ENCODE measurements around the gene NTRK3. TPM values are rescaled to one million over a fixed set of nuclear protein-coding genes. Genes with fewer than 3 reads are reported as not detected.

Gene NTRK3
- total and polyA plus RNA-seq, 2 donors (not counting 3 experiments of a cell fraction or from before 2014, with no cell fraction given): not detected

GRCh38 chr15:87940768-87941167 is 315.8 kb downstream of the NTRK3 start:
- no peaks in the 10 kb centered on the region for H3K9me1 ChIP-seq (replicated peaks; ENCODE audit: control insufficient read depth, extremely low read depth, insufficient read depth, low read length)
- H4K20me1 ChIP-seq (replicated peaks; ENCODE audit: control insufficient read depth, extremely low read depth, insufficient read depth, low read length): no peaks in the 10 kb centered on the region
- H2AFZ ChIP-seq (ENCODE audit: low read depth, low read length): no peak overlapping the region
- BruUV-seq (replicated peaks): no TSS peak
- H3K9ac ChIP-seq (replicated peaks; ENCODE audit: extremely low read depth, insufficient read depth, low read length): no peak overlapping the region
- H3K27me3 ChIP-seq (ENCODE audit: control insufficient read depth in 2 of 2, insufficient read depth in 2 of 2, low read length in 2 of 2): no peaks in the 10 kb centered on the region
- H3K27ac ChIP-seq (ENCODE audit: insufficient read depth, low read depth, low read length): no peak overlapping the region
- TF ChIP-seq GATA2 (IDR thresholded peaks at IDR 0.05; ENCODE audit: insufficient read depth, insufficient read length, low read depth, low read length) (no peak), POLR2A (IDR thresholded peaks at IDR 0.05; ENCODE audit: low read depth, low read length) (no peak), MYC (IDR thresholded peaks at IDR 0.05; ENCODE audit: low read depth, low read length) (no peak), FOS (IDR thresholded peaks at IDR 0.05; ENCODE audit: borderline replicate concordance, insufficient read depth, low read length) (no peak), MAX (IDR thresholded peaks at IDR 0.05; ENCODE audit: insufficient read depth, insufficient read length) (no peak), EZH2 (IDR thresholded peaks at IDR 0.05; ENCODE audit: borderline replicate concordance, low read depth, low read length, severe bottlenecking) (no peak), POLR2AphosphoS5 (IDR thresholded peaks at IDR 0.05; ENCODE audit: insufficient read depth, low read depth, low read length) (no peak), JUN (IDR thresholded peaks at IDR 0.05; ENCODE audit: borderline replicate concordance, insufficient read depth, insufficient read length, low read depth) (no peak), CTCF (IDR thresholded peaks at IDR 0.05; ENCODE audit: extremely low read depth in 1 of 2, insufficient read depth in 1 of 2, low read depth in 1 of 2, low read length in 2 of 2) (no peak)
- dilution Hi-C loops (cut with MboI; ENCODE audit: extremely low pct_ligation_motif_present, low sequenced_read_pairs): no loop called here
- FAIRE-seq: no peak
- H3K4me1 ChIP-seq (ENCODE audit: control insufficient read depth, extremely low read depth, insufficient read depth, low read length): no peaks in the 10 kb centered on the region
- no peaks in the 10 kb centered on the region for H3K9me3 ChIP-seq (replicated peaks; ENCODE audit: control insufficient read depth, insufficient read depth, low read length)
- no peak overlapping the region for H3K4me3 ChIP-seq (replicated peaks in 1 of 3; ENCODE audit: insufficient read depth in 1 of 3, low read depth in 1 of 3, low read length in 3 of 3)
- no peak for DNase-seq (ENCODE audit: low read depth, low spot score)
- CTCF ChIA-PET: no interaction called here
- H3K4me2 ChIP-seq (ENCODE audit: insufficient read depth, low read length): no peak overlapping the region
- H3K79me2 ChIP-seq (ENCODE audit: control insufficient read depth, insufficient read depth, low read length): no peaks in the 10 kb centered on the region
- POLR2A ChIA-PET: no interaction called here
- intact Hi-C loops (cut with micrococcal nuclease): no loop called here
- H3K36me3 ChIP-seq (ENCODE audit: control insufficient read depth in 2 of 2, extremely low read depth in 1 of 2, insufficient read depth in 2 of 2, low read length in 2 of 2): no peaks in the 10 kb centered on the region

Measured in endothelial cell of umbilical vein (primary cell).